MM.1S (cell line): ENCODE data around the gene SHROOM3.

Source experiments
- DNase-seq: peaks from one replicate; pipeline ENCODE4 v3.0.0-alpha.2; 2015
- H2AFZ ChIP-seq: fragments of 300-600 bp; sonication (generic); 2 replicates; pipeline ENCODE4 v1.6.0; 2016; ENCODE audit warnings: antibody characterized with exemption, low read length
- H3F3A ChIP-seq: fragments of 300-600 bp; sonication (generic); 2 replicates; pipeline ENCODE4 v1.6.1; 2016; ENCODE audit warnings: mild to moderate bottlenecking, antibody characterized with exemption, low read length, moderate library complexity, mixed read lengths; ENCODE audit not compliant: insufficient read depth
- H3K27ac ChIP-seq: fragments of 300-600 bp; sonication (generic); 2 replicates; pipeline ENCODE4 v1.5.1; 2016; ENCODE audit warnings: mild to moderate bottlenecking, low read length
- H3K27me3 ChIP-seq: fragments of 300-600 bp; sonication (generic); replicated peaks from 2 replicates; pipeline ENCODE4 v1.6.0; 2016; ENCODE audit warnings: low read length; ENCODE audit not compliant: insufficient read depth
- H3K36me3 ChIP-seq: fragments of 300-600 bp; sonication (generic); replicated peaks from 2 replicates; pipeline ENCODE4 v1.6.1; 2016; ENCODE audit warnings: mild to moderate bottlenecking, low read length, mixed read lengths; ENCODE audit not compliant: insufficient read depth
- H3K4me1 ChIP-seq: fragments of 300-600 bp; sonication (generic); 2 replicates; pipeline ENCODE4 v1.6.1; 2016; ENCODE audit warnings: low read length, mixed read lengths
- H3K4me2 ChIP-seq: fragments of 300-600 bp; sonication (generic); 2 replicates; pipeline ENCODE4 v1.6.0; 2016; ENCODE audit warnings: low read depth, low read length
- H3K4me3 ChIP-seq: fragments of 300-600 bp; sonication (generic); 2 replicates; pipeline ENCODE4 v1.5.1; 2016; ENCODE audit warnings: low read length, mixed read lengths
- H3K79me2 ChIP-seq: fragments of 300-600 bp; sonication (generic); 2 replicates; pipeline ENCODE4 v1.6.1; 2016; ENCODE audit warnings: mixed run types, low read length, mixed read lengths
- H3K9ac ChIP-seq: fragments of 300-600 bp; sonication (generic); 2 replicates; pipeline ENCODE4 v1.6.1; 2016; ENCODE audit warnings: low read length, mixed read lengths
- H3K9me2 ChIP-seq: fragments of 300-600 bp; sonication (generic); replicated peaks from 2 replicates; pipeline ENCODE4 v1.6.1; 2016; ENCODE audit warnings: mild to moderate bottlenecking, low read length, mixed read lengths; ENCODE audit not compliant: insufficient read depth
- H3K9me3 ChIP-seq: fragments of 300-600 bp; sonication (generic); replicated peaks from 2 replicates; pipeline ENCODE4 v1.6.1; 2016; ENCODE audit warnings: mild to moderate bottlenecking, low read length, mixed read lengths; ENCODE audit not compliant: insufficient read depth
- H4K20me1 ChIP-seq: fragments of 300-600 bp; sonication (generic); 2 replicates; pipeline ENCODE4 v1.6.1; 2016; ENCODE audit warnings: mild to moderate bottlenecking, low read length, moderate library complexity, mixed read lengths; ENCODE audit not compliant: insufficient read depth
- CTCF ChIP-seq: fragments of 300-600 bp; sonication (generic); IDR thresholded peaks from 2 replicates; pipeline ENCODE4 v1.5.1; 2016; ENCODE audit warnings: antibody characterized with exemption, low read length, mixed read lengths
- EZH2 ChIP-seq: fragments of 300-600 bp; sonication (generic); optimal IDR thresholded peaks from 2 replicates; pipeline ENCODE3; 2017; ENCODE audit warnings: low read depth, mild to moderate bottlenecking, antibody characterized with exemption, low read length, mixed read lengths
- EZH2phosphoT487 ChIP-seq: fragments of 300-600 bp; sonication (generic); IDR thresholded peaks from 2 replicates; pipeline ENCODE4 v1.6.1; 2018; ENCODE audit warnings: antibody characterized with exemption, low read length

The SHROOM3 gene

GRCh38 chr4:76584241-76585152 lies 149.5 kb downstream of the SHROOM3 start:
- DNase-seq, result no peak
- no peak overlapping the region for H3K4me3 ChIP-seq
- H4K20me1 ChIP-seq, result no peaks in the 10 kb centered on the region
- no peaks in the 10 kb centered on the region for H3K9me2 ChIP-seq
- H3K9ac ChIP-seq, result no peak overlapping the region
- no peak for TF ChIP-seq CTCF
- H3K27ac ChIP-seq, result no peak overlapping the region
- 0 out of 2 replicates have a peak, but pooled peaks cover 10% of the 10 kb centered on the region for H3F3A ChIP-seq
- no peak overlapping the region for H3K4me2 ChIP-seq
- no peaks in the 10 kb centered on the region for H3K36me3 ChIP-seq
- H3K79me2 ChIP-seq, result no peaks in the 10 kb centered on the region; the same call in 1 of the 2 replicates
- no peaks in the 10 kb centered on the region for H3K9me3 ChIP-seq
- no peaks in the 10 kb centered on the region for H3K27me3 ChIP-seq
- peaks cover 7% of the 10 kb centered on the region for H3K4me1 ChIP-seq
- H2AFZ ChIP-seq, result no peak overlapping the region

DNA sequence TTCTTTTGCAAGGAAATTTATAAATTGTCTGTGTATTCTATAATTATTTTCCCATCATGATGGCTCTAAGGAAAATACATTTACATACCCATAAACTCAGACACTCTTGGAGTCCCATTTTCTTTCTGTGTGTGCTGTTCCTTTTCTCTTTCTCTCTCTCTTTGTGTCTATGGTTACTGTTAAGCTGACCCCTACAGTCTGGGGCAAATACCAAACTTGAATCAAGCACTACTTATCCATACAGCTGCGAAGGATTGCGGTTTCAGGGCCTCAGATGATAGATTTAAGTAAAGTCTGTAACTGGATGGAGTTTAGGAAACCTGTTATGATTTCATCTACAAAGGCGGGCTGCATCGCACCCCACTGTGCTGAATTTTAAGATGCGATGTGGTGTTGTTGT lies 150.2 kb downstream of the SHROOM3 start:
- no peak for DNase-seq
- peak overlapping the region; percentile 73; the same call in 1 of the 2 replicates for H3K4me3 ChIP-seq
- peak overlapping the region; percentile 62; the same call in 1 of the 2 replicates for H3K27ac ChIP-seq
- H3K9me3 ChIP-seq, result no peaks in the 10 kb centered on the region
- peak overlapping the region; percentile 85 for H3K4me2 ChIP-seq
- H3K36me3 ChIP-seq, result no peaks in the 10 kb centered on the region
- TF ChIP-seq EZH2phosphoT487, result no peak
- no peak for TF ChIP-seq EZH2
- no peak for TF ChIP-seq CTCF
- H2AFZ ChIP-seq, result peak overlapping the region; percentile 66
- no peaks in the 10 kb centered on the region for H3K27me3 ChIP-seq
- H4K20me1 ChIP-seq, result no peaks in the 10 kb centered on the region
- peaks cover 4% of the 10 kb centered on the region; the same call in 1 of the 2 replicates for H3K4me1 ChIP-seq
- 0 out of 2 replicates have a peak, but pooled peaks cover 10% of the 10 kb centered on the region for H3F3A ChIP-seq
- H3K9ac ChIP-seq, result peak overlapping the region; percentile 63; the same call in 1 of the 2 replicates
- no peaks in the 10 kb centered on the region; the same call in 1 of the 2 replicates for H3K79me2 ChIP-seq
- no peaks in the 10 kb centered on the region for H3K9me2 ChIP-seq

DNA sequence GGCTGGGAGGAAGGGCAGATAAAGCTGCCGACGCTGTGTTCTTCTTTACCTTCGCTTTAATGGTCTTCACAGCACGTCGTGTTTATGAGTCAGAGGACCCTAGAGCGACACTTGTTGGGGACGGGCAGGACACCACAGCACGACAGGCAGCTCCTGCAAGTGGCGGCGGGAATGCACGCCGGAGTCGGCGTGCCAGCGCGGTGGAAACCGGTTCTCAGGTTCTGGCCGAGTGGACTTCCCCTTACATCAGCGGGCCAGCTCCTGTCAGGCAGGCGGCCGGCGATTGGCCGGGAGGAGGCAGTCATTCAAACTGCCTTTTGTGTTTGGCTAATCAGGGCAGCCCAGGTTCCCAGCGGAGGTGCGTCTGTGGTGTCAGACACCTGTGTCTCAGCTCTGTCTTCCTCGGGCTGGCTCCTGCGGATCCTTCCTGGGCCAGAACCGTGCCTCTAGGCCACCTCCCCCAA lies 150.9 kb downstream of the SHROOM3 start:
- Histone ChIP-seq H3K36me3 (no peaks in the 10 kb centered on the region), H3K27ac (peak overlapping the region; percentile 62), H3F3A (0 out of 2 replicates have a peak, but pooled peaks cover 10% of the 10 kb centered on the region), H2AFZ (peak overlapping the region; percentile 66), H3K4me2 (peak overlapping the region; percentile 85), H3K79me2 (no peaks in the 10 kb centered on the region; the same call in 1 of the 2 replicates), H3K4me3 (peak overlapping the region; percentile 73), H3K9me3 (no peaks in the 10 kb centered on the region), H3K27me3 (no peaks in the 10 kb centered on the region), H3K9me2 (no peaks in the 10 kb centered on the region), H3K4me1 (peaks cover 4% of the 10 kb centered on the region; the same call in 1 of the 2 replicates), H4K20me1 (no peaks in the 10 kb centered on the region), H3K9ac (peak overlapping the region; percentile 63)
- TF ChIP-seq CTCF, result peak; percentile 26; the same call in 1 of the 2 replicates
- no peak for TF ChIP-seq EZH2phosphoT487
- no peak for TF ChIP-seq EZH2
- DNase-seq, result peak; percentile 91
